ENCODE results near the gene STXBP2.
A peak's percentile ranks its signal among the peaks of the same experiment; 100 is the strongest.

STXBP2 gene

DNA sequence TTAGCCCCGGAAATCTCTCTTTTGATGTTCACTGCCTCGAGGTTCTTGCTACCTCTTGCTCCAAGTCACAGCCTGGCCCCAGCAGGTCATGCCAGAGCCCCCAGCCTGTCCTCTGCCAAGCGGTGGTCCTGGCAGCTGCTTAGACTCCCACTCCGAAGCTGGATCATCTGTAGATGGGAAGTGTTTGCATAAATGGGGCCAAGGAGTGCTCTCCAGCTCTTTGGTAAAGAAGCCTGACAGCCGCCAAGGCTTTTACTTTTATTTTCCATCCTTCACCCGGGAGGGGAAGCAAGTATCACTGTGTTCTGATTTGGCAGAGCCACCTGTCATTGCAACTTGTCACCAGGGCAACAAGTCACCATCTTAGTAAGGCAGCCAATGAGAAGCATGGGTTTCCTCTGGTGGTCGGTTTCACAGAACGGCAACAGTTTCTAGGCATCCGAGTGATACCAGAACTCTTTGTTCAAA lies 21.3 kb downstream of the STXBP2 start:
- Histone ChIP-seq H3K4me3 (ENCODE audit: low read depth in 1 of 2, low read length in 2 of 2) (peak overlapping the region in 1 of 2 experiments; percentile 41; a peak in 1 of 4 replicates), H3K27ac (ENCODE audit: low read length) (peak overlapping the region; percentile 50; the same call in 1 of the 2 replicates), H2AFZ (ENCODE audit: low read depth, low read length) (peak overlapping the region; percentile 61), H4K20me1 (ENCODE audit: insufficient read depth, low read length) (no peaks in the 10 kb centered on the region), H3K79me2 (ENCODE audit: insufficient read depth, low read length) (no peaks in the 10 kb centered on the region), H3K9ac (ENCODE audit: low read depth, low read length) (no peak overlapping the region; the same call in 1 of the 2 replicates), H3K4me2 (ENCODE audit: insufficient read depth, low read length) (peak overlapping the region; percentile 56), H3K4me1 (ENCODE audit: insufficient read depth, low read length) (peaks cover 16% of the 10 kb centered on the region), H3K27me3 (ENCODE audit: insufficient read depth, low read length, poor library complexity) (no peaks in the 10 kb centered on the region), H3K9me3 (ENCODE audit: insufficient read depth, low read length, severe bottlenecking) (no peaks in the 10 kb centered on the region), H3K36me3 (ENCODE audit: insufficient read depth, low read length) (no peaks in the 10 kb centered on the region)
- TF ChIP-seq, protein P1, sequence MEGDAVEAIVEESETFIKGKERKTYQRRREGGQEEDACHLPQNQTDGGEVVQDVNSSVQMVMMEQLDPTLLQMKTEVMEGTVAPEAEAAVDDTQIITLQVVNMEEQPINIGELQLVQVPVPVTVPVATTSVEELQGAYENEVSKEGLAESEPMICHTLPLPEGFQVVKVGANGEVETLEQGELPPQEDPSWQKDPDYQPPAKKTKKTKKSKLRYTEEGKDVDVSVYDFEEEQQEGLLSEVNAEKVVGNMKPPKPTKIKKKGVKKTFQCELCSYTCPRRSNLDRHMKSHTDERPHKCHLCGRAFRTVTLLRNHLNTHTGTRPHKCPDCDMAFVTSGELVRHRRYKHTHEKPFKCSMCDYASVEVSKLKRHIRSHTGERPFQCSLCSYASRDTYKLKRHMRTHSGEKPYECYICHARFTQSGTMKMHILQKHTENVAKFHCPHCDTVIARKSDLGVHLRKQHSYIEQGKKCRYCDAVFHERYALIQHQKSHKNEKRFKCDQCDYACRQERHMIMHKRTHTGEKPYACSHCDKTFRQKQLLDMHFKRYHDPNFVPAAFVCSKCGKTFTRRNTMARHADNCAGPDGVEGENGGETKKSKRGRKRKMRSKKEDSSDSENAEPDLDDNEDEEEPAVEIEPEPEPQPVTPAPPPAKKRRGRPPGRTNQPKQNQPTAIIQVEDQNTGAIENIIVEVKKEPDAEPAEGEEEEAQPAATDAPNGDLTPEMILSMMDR (IDR thresholded peaks at IDR 0.05; ENCODE audit: borderline replicate concordance, extremely low read depth, low read length, poor library complexity, severe bottlenecking): no peak
- no peak for TF ChIP-seq EZH2 (IDR thresholded peaks at IDR 0.05; ENCODE audit: borderline replicate concordance, low read depth, low read length, severe bottlenecking)
- ATAC-seq (ENCODE audit: insufficient read depth, low read depth): peak; percentile 95
- peak; percentile 66 for DNase-seq

DNA sequence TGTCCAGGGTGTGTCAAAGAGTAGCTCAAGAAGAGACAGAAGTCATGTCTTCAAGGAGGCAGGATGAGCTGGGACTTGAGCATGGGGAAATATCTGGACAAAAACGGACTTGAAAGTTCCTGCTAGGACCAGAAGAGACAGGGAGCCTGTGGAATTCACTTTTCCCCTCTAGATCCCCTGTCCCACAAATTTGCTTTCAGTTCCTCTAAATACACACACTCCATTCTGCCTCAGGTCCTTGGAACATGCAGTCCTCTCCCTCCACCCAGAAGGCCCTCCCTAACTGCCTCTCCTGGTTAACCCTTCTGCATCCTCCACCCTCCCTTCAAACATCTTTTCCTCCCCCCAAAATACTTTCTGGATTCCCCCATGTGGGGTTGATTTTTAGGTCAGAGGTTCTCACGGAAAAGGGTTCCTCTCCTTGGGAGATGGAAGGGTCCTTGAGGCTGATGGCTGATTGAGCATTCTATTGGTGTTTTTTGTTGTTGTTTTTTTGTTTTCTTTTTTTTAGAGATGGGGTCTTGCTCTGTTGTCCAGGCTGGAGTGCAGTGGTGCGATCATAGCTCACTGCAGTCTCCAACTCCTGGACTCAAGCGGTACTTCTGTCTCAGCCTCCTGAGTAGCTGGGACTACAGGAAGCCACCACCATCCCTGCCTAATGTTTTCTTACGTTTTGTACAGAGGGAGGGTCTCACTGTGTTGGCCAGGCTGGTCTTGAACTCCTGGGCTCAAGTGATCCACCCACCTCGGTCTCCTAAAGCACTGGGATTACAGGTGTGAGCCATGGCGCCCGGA lies 25.0 kb downstream of the STXBP2 start:
- H3K9me3 ChIP-seq (ENCODE audit: insufficient read depth, low read length, severe bottlenecking): no peaks in the 10 kb centered on the region
- no peak overlapping the region for H3K4me2 ChIP-seq (ENCODE audit: insufficient read depth, low read length)
- ATAC-seq (ENCODE audit: insufficient read depth, low read depth) (no peak), DNase-seq (no peak)
- H2AFZ ChIP-seq (ENCODE audit: low read depth, low read length): no peak overlapping the region
- no peak overlapping the region for H3K4me3 ChIP-seq (ENCODE audit: low read depth in 1 of 2, low read length in 2 of 2)
- no peaks in the 10 kb centered on the region for H3K27me3 ChIP-seq (ENCODE audit: insufficient read depth, low read length, poor library complexity)
- H3K79me2 ChIP-seq (ENCODE audit: insufficient read depth, low read length): no peaks in the 10 kb centered on the region
- H3K36me3 ChIP-seq (ENCODE audit: insufficient read depth, low read length): no peaks in the 10 kb centered on the region
- H3K4me1 ChIP-seq (ENCODE audit: insufficient read depth, low read length): peaks cover 16% of the 10 kb centered on the region
- H3K27ac ChIP-seq (ENCODE audit: low read length): no peak overlapping the region
- H4K20me1 ChIP-seq (ENCODE audit: insufficient read depth, low read length): no peaks in the 10 kb centered on the region
- TF ChIP-seq EZH2 (IDR thresholded peaks at IDR 0.05; ENCODE audit: borderline replicate concordance, low read depth, low read length, severe bottlenecking): no peak
- TF ChIP-seq, protein P1 (IDR thresholded peaks at IDR 0.05; ENCODE audit: borderline replicate concordance, extremely low read depth, low read length, poor library complexity, severe bottlenecking): no peak
- H3K9ac ChIP-seq (ENCODE audit: low read depth, low read length): no peak overlapping the region

DNA sequence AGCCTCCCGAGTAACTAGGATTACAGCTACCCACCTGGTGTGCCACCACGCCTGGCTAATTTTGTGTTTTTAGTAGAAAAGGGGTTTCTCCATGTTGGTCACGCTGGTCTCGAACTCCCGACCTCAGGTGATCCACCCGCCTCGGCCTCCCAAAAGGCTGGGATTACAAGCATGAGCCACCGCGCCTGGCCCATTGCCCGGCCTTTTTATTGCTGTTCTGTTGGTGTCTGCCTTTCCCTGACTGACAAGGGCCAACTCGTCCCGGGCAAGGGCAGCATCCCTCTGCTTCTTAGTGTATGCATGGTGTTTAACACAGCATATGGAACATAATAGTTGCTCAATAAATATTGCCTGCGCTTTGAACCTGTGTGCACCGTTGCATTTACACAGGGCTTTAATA lies 25.7 kb downstream of the STXBP2 start:
- Histone ChIP-seq H3K4me1 (ENCODE audit: insufficient read depth, low read length) (peaks cover 12% of the 10 kb centered on the region), H4K20me1 (ENCODE audit: insufficient read depth, low read length) (no peaks in the 10 kb centered on the region), H3K9me3 (ENCODE audit: insufficient read depth, low read length, severe bottlenecking) (no peaks in the 10 kb centered on the region), H3K27ac (ENCODE audit: low read length) (no peak overlapping the region), H3K4me3 (ENCODE audit: low read depth in 1 of 2, low read length in 2 of 2) (no peak overlapping the region), H3K27me3 (ENCODE audit: insufficient read depth, low read length, poor library complexity) (no peaks in the 10 kb centered on the region), H3K36me3 (ENCODE audit: insufficient read depth, low read length) (no peaks in the 10 kb centered on the region), H2AFZ (ENCODE audit: low read depth, low read length) (no peak overlapping the region), H3K4me2 (ENCODE audit: insufficient read depth, low read length) (no peak overlapping the region), H3K79me2 (ENCODE audit: insufficient read depth, low read length) (no peaks in the 10 kb centered on the region), H3K9ac (ENCODE audit: low read depth, low read length) (no peak overlapping the region)
- no peak for ATAC-seq (ENCODE audit: insufficient read depth, low read depth)
- no peak for DNase-seq
- no peak for TF ChIP-seq EZH2 (IDR thresholded peaks at IDR 0.05; ENCODE audit: borderline replicate concordance, low read depth, low read length, severe bottlenecking)

DNA sequence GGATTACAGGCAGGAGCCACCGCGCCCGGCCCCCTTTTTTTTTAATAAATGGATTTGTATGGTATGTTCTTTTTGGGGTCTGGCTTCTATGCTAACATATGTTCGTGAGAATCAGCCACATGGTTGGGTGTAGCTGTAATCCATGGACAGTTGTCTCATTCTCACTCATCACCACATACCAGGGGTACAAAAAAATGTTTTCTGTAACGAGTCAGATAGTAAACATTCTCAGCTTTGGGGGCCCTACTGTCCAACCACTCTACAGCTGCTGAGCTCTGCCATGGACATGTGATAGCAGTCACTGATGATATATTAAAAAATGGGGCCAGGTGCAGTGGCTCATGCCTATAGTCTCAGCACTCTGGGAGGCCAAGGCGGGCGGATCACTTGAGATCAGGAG lies 26.8 kb downstream of the STXBP2 start:
- H3K27me3 ChIP-seq (ENCODE audit: insufficient read depth, low read length, poor library complexity): no peaks in the 10 kb centered on the region
- ATAC-seq (ENCODE audit: insufficient read depth, low read depth) (no peak), DNase-seq (no peak)
- H3K4me3 ChIP-seq (ENCODE audit: low read depth in 1 of 2, low read length in 2 of 2): no peak overlapping the region
- no peaks in the 10 kb centered on the region for H4K20me1 ChIP-seq (ENCODE audit: insufficient read depth, low read length)
- H3K9me3 ChIP-seq (ENCODE audit: insufficient read depth, low read length, severe bottlenecking): no peaks in the 10 kb centered on the region
- no peaks in the 10 kb centered on the region for H3K36me3 ChIP-seq (ENCODE audit: insufficient read depth, low read length)
- H3K9ac ChIP-seq (ENCODE audit: low read depth, low read length): no peak overlapping the region
- no peak overlapping the region for H3K4me2 ChIP-seq (ENCODE audit: insufficient read depth, low read length)
- no peak overlapping the region for H2AFZ ChIP-seq (ENCODE audit: low read depth, low read length)
- no peak overlapping the region for H3K27ac ChIP-seq (ENCODE audit: low read length)
- H3K79me2 ChIP-seq (ENCODE audit: insufficient read depth, low read length): no peaks in the 10 kb centered on the region
- H3K4me1 ChIP-seq (ENCODE audit: insufficient read depth, low read length): peaks cover 5% of the 10 kb centered on the region
- TF ChIP-seq, protein P1 (IDR thresholded peaks at IDR 0.05; ENCODE audit: borderline replicate concordance, extremely low read depth, low read length, poor library complexity, severe bottlenecking): no peak
- TF ChIP-seq EZH2 (IDR thresholded peaks at IDR 0.05; ENCODE audit: borderline replicate concordance, low read depth, low read length, severe bottlenecking): no peak

All from DND-41 (cell line).